Astrocyte (in vitro differentiated cells and primary cell): ENCODE results near the gene CNST. TPM values are rescaled to one million over a fixed set of nuclear protein-coding genes. Genes with fewer than 3 reads are reported as not detected.

Experiments used
- DNase-seq: peaks from one replicate; pipeline ENCODE4 v3.0.0-alpha.2; 2010; ENCODE audit warnings: low read depth
- FAIRE-seq: peaks from 2 replicates; lab custom pipeline; 2011; peaks lifted over from hg19 to GRCh38; lab: Jason Lieb, UNC
- H2AFZ ChIP-seq: 2 replicates; pipeline ENCODE4 v1.6.0; 2012; ENCODE audit warnings: low read depth, low read length, inconsistent platforms
- H3K27ac ChIP-seq: 2 replicates; pipeline ENCODE4 v1.5.1; 2011; ENCODE audit warnings: low read depth, low read length, inconsistent platforms
- H3K27me3 ChIP-seq: 2 replicates; pipeline ENCODE4 v1.6.0; 2011; ENCODE audit warnings: low read length, inconsistent platforms; ENCODE audit not compliant: insufficient read depth
- H3K36me3 ChIP-seq: 2 replicates; pipeline ENCODE4 v1.5.1; 2011; ENCODE audit warnings: low read length, inconsistent platforms; ENCODE audit not compliant: insufficient read depth
- H3K4me1 ChIP-seq: 2 replicates; pipeline ENCODE4 v1.5.1; 2011; ENCODE audit warnings: low read length, inconsistent platforms; ENCODE audit not compliant: insufficient read depth
- H3K4me2 ChIP-seq: 2 replicates; pipeline ENCODE4 v1.6.0; 2012; ENCODE audit warnings: low read length, inconsistent platforms
- H3K4me3 ChIP-seq: 2 replicates; pipeline ENCODE4 v1.5.1; 2011; ENCODE audit warnings: low read depth, mild to moderate bottlenecking, low read length, inconsistent platforms; ENCODE audit not compliant: insufficient read depth
- H3K79me2 ChIP-seq: 2 replicates; pipeline ENCODE4 v1.6.0; 2012; ENCODE audit warnings: mild to moderate bottlenecking, low read length, inconsistent platforms; ENCODE audit not compliant: insufficient read depth
- H3K9ac ChIP-seq: 2 replicates; pipeline ENCODE4 v1.6.0; 2012; ENCODE audit warnings: mild to moderate bottlenecking, low read length, inconsistent platforms
- H3K9me3 ChIP-seq: 2 replicates; pipeline ENCODE4 v1.5.1; 2012; ENCODE audit warnings: low read depth, mild to moderate bottlenecking, low read length, inconsistent platforms; ENCODE audit not compliant: insufficient read depth
- H4K20me1 ChIP-seq: 2 replicates; pipeline ENCODE4 v1.6.0; 2012; ENCODE audit warnings: low read length, inconsistent platforms; ENCODE audit not compliant: insufficient read depth
- H3K27ac Mint-ChIP-seq: one replicate; pipeline ENCODE4 v1.8.0; 2021; ENCODE audit warnings: mild to moderate bottlenecking, mixed read lengths; ENCODE audit not compliant: unreplicated experiment
- H3K27me3 Mint-ChIP-seq: one replicate; pipeline ENCODE4 v1.8.0; 2021; ENCODE audit warnings: low read depth, mixed read lengths; ENCODE audit not compliant: unreplicated experiment
- H3K36me3 Mint-ChIP-seq: one replicate; pipeline ENCODE4 v1.8.0; 2021; ENCODE audit warnings: low read depth, mixed read lengths; ENCODE audit not compliant: unreplicated experiment
- H3K4me1 Mint-ChIP-seq: one replicate; pipeline ENCODE4 v1.8.0; 2021; ENCODE audit warnings: low read depth, mixed read lengths; ENCODE audit not compliant: unreplicated experiment
- H3K4me3 Mint-ChIP-seq: one replicate; pipeline ENCODE4 v1.8.0; 2021; ENCODE audit warnings: mild to moderate bottlenecking, moderate library complexity, mixed read lengths; ENCODE audit not compliant: unreplicated experiment
- H3K9me3 Mint-ChIP-seq: one replicate; pipeline ENCODE4 v1.8.0; 2021; ENCODE audit warnings: mild to moderate bottlenecking, mixed read lengths; ENCODE audit not compliant: unreplicated experiment
- CTCF ChIP-seq: IDR thresholded peaks from 2 replicates; pipeline ENCODE4 v1.5.1; 2011; ENCODE audit warnings: low read depth, mild to moderate bottlenecking, inconsistent platforms, low read length, moderate library complexity; ENCODE audit not compliant: insufficient read depth
- EZH2 ChIP-seq: IDR thresholded peaks from 2 replicates; pipeline ENCODE4 v1.6.1; 2012; ENCODE audit warnings: mild to moderate bottlenecking, low read length, inconsistent platforms; ENCODE audit not compliant: insufficient read depth
- total RNA-seq: library from RNA; stranded (reverse); gene quantifications from 2 replicates; pipeline ENCODE4 v1.2.1, GENCODE V29; 2021

The CNST gene
- total RNA-seq, 1 donor from 2014 or later, result 19.8 TPM

- H3K27me3 Mint-ChIP-seq, result no peaks in the 10 kb centered on the region
- H3K79me2 ChIP-seq, result peaks cover 88% of the 10 kb centered on the region
- peak overlapping the region; percentile 98 for H3K4me3 Mint-ChIP-seq
- no peak for TF ChIP-seq CTCF
- no peak for TF ChIP-seq EZH2
- peaks cover 19% of the 10 kb centered on the region for H3K4me1 Mint-ChIP-seq
- no peaks in the 10 kb centered on the region for H3K9me3 ChIP-seq
- peak overlapping the region; percentile 91 for H2AFZ ChIP-seq
- no peaks in the 10 kb centered on the region for H3K27me3 ChIP-seq
- no peaks in the 10 kb centered on the region for H3K36me3 Mint-ChIP-seq
- H3K36me3 ChIP-seq, result peaks cover 9% of the 10 kb centered on the region
- H3K27ac Mint-ChIP-seq, result peak overlapping the region; percentile 94
- H3K9me3 Mint-ChIP-seq, result peaks cover 6% of the 10 kb centered on the region
- peak overlapping the region; percentile 92 for H3K4me3 ChIP-seq
- peak overlapping the region; percentile 88 for H3K4me2 ChIP-seq
- H3K9ac ChIP-seq, result peak overlapping the region; percentile 96
- H3K27ac ChIP-seq, result peak overlapping the region; percentile 95
- FAIRE-seq, result no peak
- H4K20me1 ChIP-seq, result peaks cover 11% of the 10 kb centered on the region
- no peak for DNase-seq
- H3K4me1 ChIP-seq, result peaks cover 5% of the 10 kb centered on the region
Measured at GRCh38 chr1:246564839-246565750, 1.2 kb upstream of the CNST start.

GRCh38 chr1:246565751-246566127, 517 bp upstream of the CNST start:
- FAIRE-seq, result no peak
- Histone ChIP-seq H2AFZ (peak overlapping the region; percentile 91), H3K4me2 (peak overlapping the region; percentile 88), H3K27ac (peak overlapping the region; percentile 95), H3K9me3 (no peaks in the 10 kb centered on the region), H3K79me2 (peaks cover 88% of the 10 kb centered on the region), H3K27me3 (no peaks in the 10 kb centered on the region), H3K36me3 (peaks cover 9% of the 10 kb centered on the region), H3K4me1 (peaks cover 5% of the 10 kb centered on the region), H3K4me3 (peak overlapping the region; percentile 92), H4K20me1 (peaks cover 11% of the 10 kb centered on the region), H3K9ac (peak overlapping the region; percentile 96)
- Mint-ChIP-seq H3K4me1 (peaks cover 19% of the 10 kb centered on the region), H3K9me3 (peaks cover 6% of the 10 kb centered on the region), H3K4me3 (peak overlapping the region; percentile 98), H3K36me3 (no peaks in the 10 kb centered on the region), H3K27me3 (no peaks in the 10 kb centered on the region), H3K27ac (peak overlapping the region; percentile 94)
- DNase-seq, result peak; percentile 62
- TF ChIP-seq EZH2 (no peak), CTCF (no peak)
